Esophagus squamous epithelium (tissue), 4 donors: Measurements from ENCODE around the gene KLF13.

Experiments
- POLR2A ChIP-seq, 4 donors: fragments of 450-650 bp; IDR thresholded peaks; one replicate each; pipeline ENCODE4 v1.6.1; 2017; ENCODE audit warnings: antibody characterized with exemption in 4 of 4, mild to moderate bottlenecking in 4 of 4, moderate library complexity in 3 of 4
- TF ChIP-seq, protein P1 (sequence below), 6 experiments: fragments of 450-650 bp in 4 of 6; fragments of 200-600 bp in 2 of 6; sonication (generic) in 2 of 6; IDR thresholded peaks; one replicate each; pipeline ENCODE4 v1.5.1; 2016 to 2019; ENCODE audit warnings: antibody characterized with exemption in 6 of 6, mild to moderate bottlenecking in 4 of 6, moderate library complexity in 4 of 6

DNA sequence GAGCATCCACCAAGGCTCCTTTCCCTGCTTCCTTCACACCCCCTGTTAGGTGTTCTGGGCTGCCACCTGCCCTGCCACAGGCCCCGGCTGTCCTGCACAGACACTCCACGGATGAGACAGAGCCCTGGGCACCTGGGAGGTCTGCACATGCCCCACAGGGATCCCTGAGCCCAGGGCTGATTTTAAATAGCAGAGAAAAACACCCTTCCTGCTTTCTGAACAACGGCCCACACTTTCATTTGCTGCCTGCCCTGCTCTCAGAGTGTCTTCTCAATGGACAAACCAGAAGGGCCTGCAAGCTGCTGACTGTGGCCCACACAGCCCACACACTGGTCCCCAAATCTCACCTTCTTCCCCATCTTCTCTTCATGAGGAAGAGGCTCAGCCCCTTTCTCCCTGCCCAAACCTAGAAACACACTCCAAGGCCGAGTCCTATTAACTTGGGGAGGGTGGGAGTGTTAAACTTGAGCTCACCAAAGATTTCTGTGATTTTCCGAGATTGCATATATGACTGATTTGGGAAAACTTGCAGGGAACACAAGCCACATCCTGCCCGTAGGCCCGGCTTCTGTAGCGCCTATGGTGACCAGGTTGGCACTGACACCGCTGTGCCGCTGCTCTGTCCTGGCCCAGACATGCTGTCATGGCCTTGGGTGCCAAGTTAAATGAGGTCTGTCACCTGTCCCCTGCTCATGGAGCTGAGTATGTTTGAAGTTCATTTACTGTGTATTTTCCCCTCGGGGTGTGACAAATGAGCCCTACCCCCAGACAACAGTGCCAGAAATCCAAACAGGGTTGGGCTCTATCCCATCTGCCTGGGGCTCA is 47.2 kb upstream of the KLF13 start:
- TF ChIP-seq, protein P1, sequence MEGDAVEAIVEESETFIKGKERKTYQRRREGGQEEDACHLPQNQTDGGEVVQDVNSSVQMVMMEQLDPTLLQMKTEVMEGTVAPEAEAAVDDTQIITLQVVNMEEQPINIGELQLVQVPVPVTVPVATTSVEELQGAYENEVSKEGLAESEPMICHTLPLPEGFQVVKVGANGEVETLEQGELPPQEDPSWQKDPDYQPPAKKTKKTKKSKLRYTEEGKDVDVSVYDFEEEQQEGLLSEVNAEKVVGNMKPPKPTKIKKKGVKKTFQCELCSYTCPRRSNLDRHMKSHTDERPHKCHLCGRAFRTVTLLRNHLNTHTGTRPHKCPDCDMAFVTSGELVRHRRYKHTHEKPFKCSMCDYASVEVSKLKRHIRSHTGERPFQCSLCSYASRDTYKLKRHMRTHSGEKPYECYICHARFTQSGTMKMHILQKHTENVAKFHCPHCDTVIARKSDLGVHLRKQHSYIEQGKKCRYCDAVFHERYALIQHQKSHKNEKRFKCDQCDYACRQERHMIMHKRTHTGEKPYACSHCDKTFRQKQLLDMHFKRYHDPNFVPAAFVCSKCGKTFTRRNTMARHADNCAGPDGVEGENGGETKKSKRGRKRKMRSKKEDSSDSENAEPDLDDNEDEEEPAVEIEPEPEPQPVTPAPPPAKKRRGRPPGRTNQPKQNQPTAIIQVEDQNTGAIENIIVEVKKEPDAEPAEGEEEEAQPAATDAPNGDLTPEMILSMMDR (IDR thresholded peaks at IDR 0.05): no peak
- TF ChIP-seq POLR2A (IDR thresholded peaks at IDR 0.05): no peak
